Measurements from ENCODE around the gene RPL13. TPM values are rescaled to one million over a fixed set of nuclear protein-coding genes. Genes with fewer than 3 reads are reported as not detected.

RPL13 gene
- total RNA-seq, 1 experiment from 2014 or later: 1,779 TPM

- CTCF ChIA-PET: no interaction called here
- intact Hi-C loops (cut with micrococcal nuclease; ENCODE audit: unreplicated experiment): no loop called here
- Mint-ChIP-seq H3K27ac (ENCODE audit: unreplicated experiment) (no peak overlapping the region), H3K4me3 (ENCODE audit: low read depth, unreplicated experiment) (no peak overlapping the region), H3K27me3 (ENCODE audit: unreplicated experiment) (no peaks in the 10 kb centered on the region), H3K36me3 (ENCODE audit: insufficient read depth, unreplicated experiment) (peaks cover 11% of the 10 kb centered on the region), H3K4me1 (ENCODE audit: low read depth, unreplicated experiment) (no peaks in the 10 kb centered on the region), H3K9me3 (ENCODE audit: low read depth, unreplicated experiment) (no peaks in the 10 kb centered on the region)
- no peak for TF ChIP-seq CTCF (IDR thresholded peaks at IDR 0.05; ENCODE audit: unreplicated experiment)
- no peak for DNase-seq
- no TSS peak for BruUV-seq (replicated peaks)
Observed at GRCh38 chr16:89588413-89589109, 28.1 kb downstream of the RPL13 start.

GRCh38 chr16:89589241-89589926 is 28.9 kb downstream of the RPL13 start:
- Mint-ChIP-seq H3K4me1 (ENCODE audit: low read depth, unreplicated experiment) (no peaks in the 10 kb centered on the region), H3K4me3 (ENCODE audit: low read depth, unreplicated experiment) (no peak overlapping the region), H3K36me3 (ENCODE audit: insufficient read depth, unreplicated experiment) (peaks cover 8% of the 10 kb centered on the region), H3K27ac (ENCODE audit: unreplicated experiment) (no peak overlapping the region), H3K27me3 (ENCODE audit: unreplicated experiment) (no peaks in the 10 kb centered on the region), H3K9me3 (ENCODE audit: low read depth, unreplicated experiment) (no peaks in the 10 kb centered on the region)
- CTCF ChIA-PET: no interaction called here
- TF ChIP-seq CTCF (IDR thresholded peaks at IDR 0.05; ENCODE audit: unreplicated experiment): no peak
- no peak for DNase-seq
- intact Hi-C loops (cut with micrococcal nuclease; ENCODE audit: unreplicated experiment): no loop called here
- no TSS peak for BruUV-seq (replicated peaks)

- H3K4me3 Mint-ChIP-seq (ENCODE audit: low read depth, unreplicated experiment): no peak overlapping the region
- no peak for DNase-seq
- no peaks in the 10 kb centered on the region for H3K4me1 Mint-ChIP-seq (ENCODE audit: low read depth, unreplicated experiment)
- CTCF ChIA-PET: no interaction called here
- intact Hi-C loops (cut with micrococcal nuclease; ENCODE audit: unreplicated experiment): no loop called here
- H3K27ac Mint-ChIP-seq (ENCODE audit: unreplicated experiment): no peak overlapping the region
- no peaks in the 10 kb centered on the region for H3K9me3 Mint-ChIP-seq (ENCODE audit: low read depth, unreplicated experiment)
- no peak for TF ChIP-seq CTCF (IDR thresholded peaks at IDR 0.05; ENCODE audit: unreplicated experiment)
- no TSS peak for BruUV-seq (replicated peaks)
- H3K36me3 Mint-ChIP-seq (ENCODE audit: insufficient read depth, unreplicated experiment): peaks cover 10% of the 10 kb centered on the region
- H3K27me3 Mint-ChIP-seq (ENCODE audit: unreplicated experiment): no peaks in the 10 kb centered on the region
Observed at GRCh38 chr16:89593841-89594240, 33.4 kb downstream of the RPL13 start.

GRCh38 chr16:89595330-89596060 is 35.0 kb downstream of the RPL13 start:
- intact Hi-C loops (cut with micrococcal nuclease; ENCODE audit: unreplicated experiment): no loop called here
- no peak for DNase-seq
- CTCF ChIA-PET: interaction anchor here (0.6 kb wide), 1 partner anchor 342 kb away, joined by 3 read pairs; no protein-coding TSS in a partner anchor
- Mint-ChIP-seq H3K27me3 (ENCODE audit: unreplicated experiment) (no peaks in the 10 kb centered on the region), H3K4me1 (ENCODE audit: low read depth, unreplicated experiment) (no peaks in the 10 kb centered on the region), H3K9me3 (ENCODE audit: low read depth, unreplicated experiment) (no peaks in the 10 kb centered on the region), H3K27ac (ENCODE audit: unreplicated experiment) (no peak overlapping the region), H3K4me3 (ENCODE audit: low read depth, unreplicated experiment) (no peak overlapping the region), H3K36me3 (ENCODE audit: insufficient read depth, unreplicated experiment) (peaks cover 10% of the 10 kb centered on the region)
- no TSS peak for BruUV-seq (replicated peaks)
- TF ChIP-seq CTCF (IDR thresholded peaks at IDR 0.05; ENCODE audit: unreplicated experiment): no peak

Measured in Calu3 (cell line).